ENCODE measurements around the gene TOMM70. TPM values are rescaled to one million over a fixed set of nuclear protein-coding genes. Genes with fewer than 3 reads are reported as not detected.

Gene TOMM70
- polyA plus RNA-seq, 3 donors = 4.9 to 6.3 (median 6.3) TPM

DNA sequence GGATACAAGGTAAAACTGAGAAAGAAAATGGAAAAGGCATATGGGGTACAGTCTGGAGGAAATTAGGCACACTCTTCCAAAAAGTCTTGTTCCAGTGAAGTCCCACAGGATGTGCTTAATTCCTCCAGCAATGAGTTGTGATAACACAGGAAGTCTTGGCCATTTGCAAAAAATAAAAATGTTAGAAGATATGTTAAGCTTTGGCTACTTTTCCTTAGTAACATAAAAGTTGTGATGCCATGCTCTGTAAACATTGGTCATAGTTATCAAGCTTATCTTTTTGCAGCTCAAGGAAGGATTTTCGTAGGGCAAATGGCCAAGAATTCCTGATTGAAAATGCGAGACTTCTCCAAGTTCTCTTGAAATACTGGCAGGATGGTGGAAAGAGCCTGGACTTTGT is 26.8 kb upstream of the TOMM70 start:
- WGBS (ENCODE audit: insufficient coverage) = 100% methylated on average over 2 of the region's 2 CpGs
- no peak overlapping the region for H3K27ac Mint-ChIP-seq
- Histone ChIP-seq H3K27ac (ENCODE audit: low read depth in 1 of 2, low read length in 2 of 2) (no peak overlapping the region), H2AFZ (ENCODE audit: insufficient read depth, low read depth, low read length, poor library complexity, severe bottlenecking) (no peak overlapping the region), H3K36me3 (replicated peaks in 1 of 2; ENCODE audit: control insufficient read depth in 1 of 2, insufficient read depth in 2 of 2, low read length in 2 of 2) (no peaks in the 10 kb centered on the region), H3K4me2 (replicated peaks; ENCODE audit: extremely low read depth, low read length, poor library complexity, severe bottlenecking) (no peak overlapping the region), H3K79me2 (ENCODE audit: insufficient read depth, low read length) (no peaks in the 10 kb centered on the region), H3K9ac (ENCODE audit: insufficient read depth, low read length, poor library complexity, severe bottlenecking) (no peak overlapping the region), H4K20me1 (ENCODE audit: insufficient read depth, low read length) (no peaks in the 10 kb centered on the region), H3K9me3 (replicated peaks in 1 of 2; ENCODE audit: control insufficient read depth in 1 of 2, insufficient read depth in 1 of 2, low read length in 2 of 2) (no peaks in the 10 kb centered on the region), H3K4me3 (replicated peaks in 1 of 3; ENCODE audit: low read depth in 2 of 3, low read length in 3 of 3) (no peak overlapping the region), H3K4me1 (ENCODE audit: control insufficient read depth in 1 of 2, insufficient read depth in 2 of 2, low read length in 2 of 2) (no peaks in the 10 kb centered on the region), H3K27me3 (ENCODE audit: control insufficient read depth in 2 of 2, insufficient read depth in 2 of 2, low read length in 2 of 2) (no peaks in the 10 kb centered on the region)
- DNase-seq = no peak
- peaks cover 0 to 4% (median 0%) of the 10 kb centered on the region in 3 donors for H3K27me3 Mint-ChIP-seq (ENCODE audit: low read depth in 3 of 3)
- no peaks in the 10 kb centered on the region for H3K4me1 Mint-ChIP-seq
- intact Hi-C loops (cut with micrococcal nuclease) = no loop called here
- H3K36me3 Mint-ChIP-seq = no peaks in the 10 kb centered on the region
- TF ChIP-seq, protein P1, sequence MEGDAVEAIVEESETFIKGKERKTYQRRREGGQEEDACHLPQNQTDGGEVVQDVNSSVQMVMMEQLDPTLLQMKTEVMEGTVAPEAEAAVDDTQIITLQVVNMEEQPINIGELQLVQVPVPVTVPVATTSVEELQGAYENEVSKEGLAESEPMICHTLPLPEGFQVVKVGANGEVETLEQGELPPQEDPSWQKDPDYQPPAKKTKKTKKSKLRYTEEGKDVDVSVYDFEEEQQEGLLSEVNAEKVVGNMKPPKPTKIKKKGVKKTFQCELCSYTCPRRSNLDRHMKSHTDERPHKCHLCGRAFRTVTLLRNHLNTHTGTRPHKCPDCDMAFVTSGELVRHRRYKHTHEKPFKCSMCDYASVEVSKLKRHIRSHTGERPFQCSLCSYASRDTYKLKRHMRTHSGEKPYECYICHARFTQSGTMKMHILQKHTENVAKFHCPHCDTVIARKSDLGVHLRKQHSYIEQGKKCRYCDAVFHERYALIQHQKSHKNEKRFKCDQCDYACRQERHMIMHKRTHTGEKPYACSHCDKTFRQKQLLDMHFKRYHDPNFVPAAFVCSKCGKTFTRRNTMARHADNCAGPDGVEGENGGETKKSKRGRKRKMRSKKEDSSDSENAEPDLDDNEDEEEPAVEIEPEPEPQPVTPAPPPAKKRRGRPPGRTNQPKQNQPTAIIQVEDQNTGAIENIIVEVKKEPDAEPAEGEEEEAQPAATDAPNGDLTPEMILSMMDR (IDR thresholded peaks at IDR 0.05) = no peak
- no peaks in the 10 kb centered on the region for H3K9me3 Mint-ChIP-seq
- H3K4me3 Mint-ChIP-seq = no peak overlapping the region

DNA sequence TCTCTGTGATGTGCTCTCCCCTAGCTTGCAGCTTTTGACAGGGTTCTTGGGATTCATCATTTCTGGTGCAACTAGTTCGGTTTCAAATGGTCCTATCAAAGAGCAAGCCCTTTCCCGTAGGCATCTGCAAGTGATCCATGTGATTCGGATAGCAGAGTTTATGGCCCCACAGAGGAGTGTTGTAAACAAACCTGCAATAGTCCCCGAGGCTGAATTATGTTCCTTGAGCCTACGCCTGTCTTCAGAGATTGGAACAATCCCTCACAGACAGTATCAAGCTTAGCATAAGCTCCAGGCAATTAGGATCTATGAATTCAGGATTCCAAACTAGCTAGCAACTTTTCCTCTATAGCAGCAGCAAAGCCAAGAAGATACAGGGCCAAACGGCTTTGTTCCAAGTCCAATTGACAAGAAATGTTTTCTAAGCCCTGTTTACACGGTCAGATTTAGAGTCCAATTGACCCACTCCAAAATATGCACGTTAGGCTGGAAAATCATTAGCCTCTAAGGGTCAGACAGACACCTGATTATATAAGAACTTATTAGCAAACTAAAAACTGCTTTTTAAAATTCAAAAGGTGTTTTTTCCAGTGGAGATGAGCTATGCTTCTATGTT is 25.3 kb upstream of the TOMM70 start:
- no peak overlapping the region for H3K27ac Mint-ChIP-seq
- TF ChIP-seq, protein P1 (IDR thresholded peaks at IDR 0.05) = no peak
- Histone ChIP-seq H3K36me3 (replicated peaks in 1 of 2; ENCODE audit: control insufficient read depth in 1 of 2, insufficient read depth in 2 of 2, low read length in 2 of 2) (no peaks in the 10 kb centered on the region), H3K27ac (ENCODE audit: low read depth in 1 of 2, low read length in 2 of 2) (no peak overlapping the region), H3K4me1 (ENCODE audit: control insufficient read depth in 1 of 2, insufficient read depth in 2 of 2, low read length in 2 of 2) (no peaks in the 10 kb centered on the region), H3K9me3 (replicated peaks in 1 of 2; ENCODE audit: control insufficient read depth in 1 of 2, insufficient read depth in 1 of 2, low read length in 2 of 2) (no peaks in the 10 kb centered on the region), H3K4me2 (replicated peaks; ENCODE audit: extremely low read depth, low read length, poor library complexity, severe bottlenecking) (no peak overlapping the region), H3K79me2 (ENCODE audit: insufficient read depth, low read length) (no peaks in the 10 kb centered on the region), H4K20me1 (ENCODE audit: insufficient read depth, low read length) (no peaks in the 10 kb centered on the region), H2AFZ (ENCODE audit: insufficient read depth, low read depth, low read length, poor library complexity, severe bottlenecking) (no peak overlapping the region), H3K9ac (ENCODE audit: insufficient read depth, low read length, poor library complexity, severe bottlenecking) (no peak overlapping the region), H3K4me3 (replicated peaks in 1 of 3; ENCODE audit: low read depth in 2 of 3, low read length in 3 of 3) (no peak overlapping the region), H3K27me3 (ENCODE audit: control insufficient read depth in 2 of 2, insufficient read depth in 2 of 2, low read length in 2 of 2) (no peaks in the 10 kb centered on the region)
- no peak for DNase-seq
- H3K4me3 Mint-ChIP-seq = no peak overlapping the region
- intact Hi-C loops (cut with micrococcal nuclease) = no loop called here
- no peaks in the 10 kb centered on the region for H3K36me3 Mint-ChIP-seq
- no peaks in the 10 kb centered on the region for H3K4me1 Mint-ChIP-seq
- no peaks in the 10 kb centered on the region for H3K9me3 Mint-ChIP-seq
- WGBS (ENCODE audit: insufficient coverage) = 88% methylated on average over 6 of the region's 8 CpGs
- peaks cover 0 to 4% (median 0%) of the 10 kb centered on the region in 3 donors for H3K27me3 Mint-ChIP-seq (ENCODE audit: low read depth in 3 of 3)
